Measurements from ENCODE around the gene BLOC1S3. TPM values are rescaled to one million over a fixed set of nuclear protein-coding genes. Genes with fewer than 3 reads are reported as not detected.

The BLOC1S3 gene, protein sequence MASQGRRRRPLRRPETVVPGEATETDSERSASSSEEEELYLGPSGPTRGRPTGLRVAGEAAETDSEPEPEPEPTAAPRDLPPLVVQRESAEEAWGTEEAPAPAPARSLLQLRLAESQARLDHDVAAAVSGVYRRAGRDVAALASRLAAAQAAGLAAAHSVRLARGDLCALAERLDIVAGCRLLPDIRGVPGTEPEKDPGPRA
- polyA plus RNA-seq (2013, experiment 1 of 2) = 3.2 TPM
- 4.2 TPM for polyA plus RNA-seq (2013, experiment 2 of 2)

DNA sequence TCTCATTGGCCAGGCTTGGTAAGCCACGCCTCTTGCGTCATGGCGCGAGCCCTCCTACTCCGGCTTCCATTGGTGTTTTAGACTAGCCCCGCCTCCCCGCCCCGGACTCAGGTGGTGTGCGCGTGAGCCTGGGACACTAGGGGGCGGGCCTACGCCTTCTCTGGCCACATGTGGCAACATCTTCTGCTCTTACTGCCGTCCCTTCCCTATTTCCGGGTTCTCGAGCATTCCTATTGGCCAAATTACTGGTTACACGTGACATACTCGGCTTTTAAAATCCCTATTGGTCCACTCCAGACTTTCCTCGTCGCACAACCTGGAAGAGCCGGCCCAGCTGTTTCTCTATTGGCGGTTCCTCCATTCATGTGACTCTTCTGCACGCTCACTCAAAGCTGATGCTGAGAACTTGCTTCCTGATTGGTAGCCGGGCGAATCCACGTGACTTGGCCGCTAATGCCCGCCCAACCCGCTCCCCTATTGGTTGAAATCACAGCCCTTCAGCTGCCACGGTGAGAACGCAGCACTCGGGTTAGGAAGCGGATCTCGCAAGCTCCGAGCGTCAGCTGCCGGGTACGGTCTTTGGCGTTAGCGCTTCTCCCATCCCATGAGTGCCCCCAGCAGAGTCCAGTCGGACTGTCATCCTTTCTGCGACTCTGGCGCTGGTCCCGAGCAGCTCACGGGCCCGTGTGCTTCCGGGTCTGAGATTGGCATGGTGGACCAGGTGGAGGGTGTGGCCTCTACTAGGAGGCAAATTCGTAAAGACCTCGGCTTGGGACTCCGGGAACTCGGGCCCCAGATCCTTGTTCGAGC lies at the start of gene BLOC1S3:
BLOC1S3 (plus strand) TSS at position 523 of the 810 bp plus-strand sequence. CDS start 513 bp downstream, outside the sequence.
- Histone ChIP-seq H3K27ac (ENCODE audit: low read depth, low read length) (peak within 1 kb of the TSS; percentile 69; the same call in 1 of the 2 replicates), H3K27me3 (ENCODE audit: insufficient read depth, low read length) (no peaks in the 10 kb centered on the region), H3K4me1 (ENCODE audit: insufficient read depth, low read length) (0 out of 2 replicates have a peak, but pooled peaks cover 6% of the 10 kb centered on the region), H3K9ac (ENCODE audit: low read depth, low read length) (peak within 1 kb of the TSS; percentile 79), H3K36me3 (ENCODE audit: insufficient read depth, low read length) (no peaks in the 10 kb centered on the region), H3K4me3 (ENCODE audit: low read length) (peak within 1 kb of the TSS; percentile 88), H3K9me3 (ENCODE audit: insufficient read depth, low read depth, low read length) (no peaks in the 10 kb centered on the region)
- WGBS = under 1% methylated on average over 51 of the region's 51 CpGs

DNA sequence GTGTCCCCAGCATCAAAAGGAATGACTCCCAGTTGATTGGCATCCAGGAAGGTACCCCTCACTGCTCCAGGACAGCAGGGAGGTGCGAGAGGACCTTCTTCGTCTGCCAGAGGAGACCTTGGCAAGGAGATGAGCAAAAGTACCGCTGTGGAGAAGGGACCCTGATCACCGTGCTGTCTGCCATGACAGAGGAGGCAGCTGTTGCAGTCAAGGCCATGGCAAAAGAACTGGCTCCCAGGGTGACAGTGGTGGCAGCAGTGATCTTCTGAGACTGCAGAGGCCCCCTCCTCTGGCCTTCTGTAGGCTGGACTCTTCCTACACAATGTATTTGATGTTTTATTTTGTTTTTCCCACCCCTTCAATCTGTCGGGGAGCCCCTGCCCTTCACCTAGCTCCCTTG lies 49.8 kb upstream of the BLOC1S3 start:
- peaks cover 6% of the 10 kb centered on the region; the same call in 1 of the 2 replicates for H3K4me1 ChIP-seq (ENCODE audit: insufficient read depth, low read length)
- no peaks in the 10 kb centered on the region for H3K9me3 ChIP-seq (ENCODE audit: insufficient read depth, low read depth, low read length)
- no peak overlapping the region for H3K27ac ChIP-seq (ENCODE audit: low read depth, low read length)
- H3K36me3 ChIP-seq (ENCODE audit: insufficient read depth, low read length) = no peaks in the 10 kb centered on the region
- no peak overlapping the region for H3K4me3 ChIP-seq (ENCODE audit: low read length)
- H3K9ac ChIP-seq (ENCODE audit: low read depth, low read length) = no peak overlapping the region
- 96% methylated on average over 5 of the region's 5 CpGs for WGBS
- H3K27me3 ChIP-seq (ENCODE audit: insufficient read depth, low read length) = no peaks in the 10 kb centered on the region

DNA sequence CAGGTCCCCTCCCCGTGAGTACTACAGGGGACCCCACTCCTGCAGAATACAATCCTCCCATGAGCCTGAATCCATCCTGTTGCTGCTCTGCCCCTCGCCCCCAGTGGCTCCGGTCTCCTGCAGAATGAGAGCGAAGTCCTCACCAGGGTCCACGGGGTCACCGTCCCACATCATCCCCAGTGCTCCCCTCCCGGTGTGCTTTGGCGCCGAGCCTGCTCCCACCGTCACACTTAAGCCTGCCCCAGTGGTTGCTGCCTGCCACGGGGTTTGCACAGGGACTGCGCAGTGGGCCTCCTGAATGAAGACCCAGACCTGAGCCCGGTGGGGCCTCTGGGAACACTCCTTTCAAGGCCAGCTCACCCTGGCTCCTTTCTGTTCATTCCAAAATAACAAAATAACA lies 48.3 kb upstream of the BLOC1S3 start:
- no peaks in the 10 kb centered on the region for H3K9me3 ChIP-seq (ENCODE audit: insufficient read depth, low read depth, low read length)
- H3K4me3 ChIP-seq (ENCODE audit: low read length) = no peak overlapping the region
- no peaks in the 10 kb centered on the region for H3K27me3 ChIP-seq (ENCODE audit: insufficient read depth, low read length)
- no peaks in the 10 kb centered on the region for H3K36me3 ChIP-seq (ENCODE audit: insufficient read depth, low read length)
- H3K27ac ChIP-seq (ENCODE audit: low read depth, low read length) = no peak overlapping the region
- H3K4me1 ChIP-seq (ENCODE audit: insufficient read depth, low read length) = peaks cover 6% of the 10 kb centered on the region; the same call in 1 of the 2 replicates
- no peak overlapping the region for H3K9ac ChIP-seq (ENCODE audit: low read depth, low read length)
- WGBS = 93% methylated on average over 13 of the region's 13 CpGs

DNA sequence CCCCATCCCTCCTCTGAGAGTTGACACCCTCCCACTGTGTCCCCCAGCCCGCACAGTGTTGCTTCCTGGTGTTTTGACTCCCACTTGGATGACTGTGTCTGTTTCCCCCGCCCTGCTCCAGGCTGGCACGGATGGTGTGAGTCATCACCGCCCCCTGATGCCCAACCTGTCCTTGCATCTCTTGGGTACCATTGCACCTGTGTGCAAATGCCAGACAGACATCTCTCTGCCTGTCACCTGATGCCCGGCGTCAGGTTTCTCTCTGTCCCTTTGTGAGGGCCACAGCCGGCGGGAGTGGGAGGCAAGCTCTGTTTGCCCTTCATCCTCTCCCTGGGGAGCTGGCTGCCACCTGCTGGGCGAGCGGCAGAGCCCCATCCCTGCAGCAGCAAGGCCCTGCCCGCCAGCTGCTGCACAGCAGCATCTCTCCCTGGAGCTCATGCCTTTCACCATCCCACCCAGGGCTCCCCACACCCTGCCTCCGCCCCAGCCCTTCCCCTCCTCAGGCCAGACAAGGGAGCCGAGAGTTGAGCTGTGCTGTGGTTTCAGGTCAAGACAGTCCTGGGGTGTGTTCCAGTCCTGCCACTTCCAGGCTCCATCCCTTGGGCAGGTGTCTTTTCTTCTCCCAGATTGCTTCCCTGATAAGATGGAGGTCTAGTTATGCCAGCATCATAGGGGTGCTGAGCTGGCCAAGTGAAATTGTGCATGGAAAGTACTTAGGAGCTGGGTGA lies 47.5 kb upstream of the BLOC1S3 start:
- WGBS = 64% methylated on average over 13 of the region's 13 CpGs
- peak overlapping the region; percentile 21; the same call in 1 of the 2 replicates for H3K9ac ChIP-seq (ENCODE audit: low read depth, low read length)

DNA sequence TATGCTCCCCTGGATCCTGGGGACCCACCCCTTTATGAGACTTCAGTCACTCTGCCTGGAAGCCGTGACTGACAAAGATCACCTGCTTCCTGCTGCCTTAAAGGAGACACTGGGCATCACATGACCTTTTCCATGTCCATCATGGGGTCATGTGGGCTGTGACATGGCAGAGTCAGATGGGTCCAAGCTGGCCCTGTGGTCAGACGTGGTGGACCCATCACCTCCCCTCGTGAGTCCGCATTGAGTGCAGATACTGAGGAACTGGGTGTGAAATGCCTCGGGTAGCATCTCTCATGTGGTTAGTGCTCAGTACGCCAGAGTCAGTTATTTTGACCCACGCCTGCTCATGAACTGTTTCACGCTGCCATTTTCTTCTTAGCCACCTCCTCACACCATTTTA lies 44.9 kb upstream of the BLOC1S3 start:
- H3K4me1 ChIP-seq (ENCODE audit: insufficient read depth, low read length) = peaks cover 17% of the 10 kb centered on the region
- WGBS = 96% methylated on average over 8 of the region's 8 CpGs
- H3K27me3 ChIP-seq (ENCODE audit: insufficient read depth, low read length) = no peaks in the 10 kb centered on the region
- H3K9ac ChIP-seq (ENCODE audit: low read depth, low read length) = no peak overlapping the region
- H3K4me3 ChIP-seq (ENCODE audit: low read length) = no peak overlapping the region
- H3K9me3 ChIP-seq (ENCODE audit: insufficient read depth, low read depth, low read length) = no peaks in the 10 kb centered on the region
- H3K27ac ChIP-seq (ENCODE audit: low read depth, low read length) = no peak overlapping the region
- H3K36me3 ChIP-seq (ENCODE audit: insufficient read depth, low read length) = no peaks in the 10 kb centered on the region

More for the DNA sequence above, 47.5 kb upstream of the BLOC1S3 start:
- H3K4me1 ChIP-seq (ENCODE audit: insufficient read depth, low read length) = peaks cover 8% of the 10 kb centered on the region
- H3K9me3 ChIP-seq (ENCODE audit: insufficient read depth, low read depth, low read length) = no peaks in the 10 kb centered on the region
- H3K36me3 ChIP-seq (ENCODE audit: insufficient read depth, low read length) = no peaks in the 10 kb centered on the region
- H3K27me3 ChIP-seq (ENCODE audit: insufficient read depth, low read length) = no peaks in the 10 kb centered on the region
- no peak overlapping the region for H3K4me3 ChIP-seq (ENCODE audit: low read length)
- H3K27ac ChIP-seq (ENCODE audit: low read depth, low read length) = no peak overlapping the region

DNA sequence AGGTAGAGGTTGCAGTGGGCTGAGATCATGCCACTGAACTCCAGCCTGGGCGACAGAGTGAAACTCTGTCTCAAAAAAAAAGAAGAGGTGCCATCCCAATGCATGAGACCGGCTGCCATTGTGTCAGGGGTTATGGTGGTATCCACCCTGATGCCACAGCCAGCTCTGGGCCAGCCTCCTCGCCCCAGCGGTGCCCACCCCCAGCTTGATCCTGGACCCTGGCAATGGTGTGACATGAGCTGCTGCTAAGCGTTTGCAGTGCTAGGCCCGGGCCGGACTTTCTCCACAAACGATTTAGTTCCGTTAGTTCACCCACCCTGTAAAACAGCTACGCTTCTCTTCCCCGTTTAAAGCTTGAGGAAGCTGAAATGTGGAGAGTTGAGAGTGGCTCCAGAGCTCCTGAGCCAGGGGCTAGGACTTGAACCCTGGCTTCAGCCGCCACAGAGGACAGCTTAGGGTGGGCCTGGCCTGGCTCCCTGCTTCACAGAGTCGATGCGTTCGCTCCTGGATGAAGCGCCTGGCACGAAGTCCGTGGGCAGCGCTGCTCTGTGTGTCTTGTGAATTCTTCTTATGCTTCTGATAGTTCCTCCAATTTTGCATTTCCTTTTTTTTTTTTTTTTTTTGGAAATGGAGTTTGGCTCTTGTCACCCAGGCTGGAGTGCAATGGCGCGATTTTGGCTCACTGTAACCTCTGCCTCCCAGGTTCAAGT lies 43.3 kb upstream of the BLOC1S3 start:
- Histone ChIP-seq H3K9me3 (ENCODE audit: insufficient read depth, low read depth, low read length) (no peaks in the 10 kb centered on the region), H3K4me1 (ENCODE audit: insufficient read depth, low read length) (peaks cover 17% of the 10 kb centered on the region), H3K36me3 (ENCODE audit: insufficient read depth, low read length) (no peaks in the 10 kb centered on the region), H3K9ac (ENCODE audit: low read depth, low read length) (no peak overlapping the region), H3K27me3 (ENCODE audit: insufficient read depth, low read length) (no peaks in the 10 kb centered on the region), H3K27ac (ENCODE audit: low read depth, low read length) (no peak overlapping the region), H3K4me3 (ENCODE audit: low read length) (no peak overlapping the region)
- 96% methylated on average over 21 of the region's 21 CpGs for WGBS

DNA sequence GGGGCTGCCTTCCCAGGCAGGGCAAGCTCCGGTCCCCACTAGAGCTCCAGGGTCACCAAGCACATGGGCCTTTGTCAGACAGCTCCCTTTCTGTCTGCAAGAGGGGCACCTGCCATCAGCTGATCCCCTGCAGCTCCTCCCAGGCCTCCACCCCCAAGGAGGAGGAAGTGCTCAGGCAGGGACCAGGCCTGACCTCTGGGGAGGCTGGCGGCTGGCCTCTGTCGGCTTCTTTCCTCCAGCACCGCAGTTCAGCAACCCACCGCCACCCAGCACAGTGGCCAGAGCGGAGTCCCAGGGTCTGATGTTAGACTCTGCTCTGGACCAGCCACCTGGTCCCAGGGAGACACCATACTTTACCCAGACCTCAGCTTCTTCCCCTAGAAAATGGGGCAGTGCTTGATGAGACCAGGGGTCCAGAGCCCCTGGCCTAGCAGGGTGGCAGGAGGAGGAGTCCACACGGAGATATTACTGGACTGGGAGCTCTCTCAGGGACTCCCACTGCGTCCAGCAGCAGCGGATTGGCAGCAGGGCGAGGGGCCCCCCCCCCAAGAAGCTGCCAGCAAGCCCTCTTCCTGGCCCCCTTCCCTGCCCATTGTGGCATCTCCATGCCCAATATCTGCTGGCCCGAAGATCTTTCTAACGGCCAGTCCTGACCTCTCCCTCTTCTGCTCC lies 41.9 kb upstream of the BLOC1S3 start:
- H3K36me3 ChIP-seq (ENCODE audit: insufficient read depth, low read length) = 0 out of 2 replicates have a peak, but pooled peaks cover 4% of the 10 kb centered on the region
- WGBS = 87% methylated on average over 12 of the region's 12 CpGs
- H3K4me3 ChIP-seq (ENCODE audit: low read length) = no peak overlapping the region
- H3K9ac ChIP-seq (ENCODE audit: low read depth, low read length) = peak overlapping the region; percentile 21; the same call in 1 of the 2 replicates
- H3K27ac ChIP-seq (ENCODE audit: low read depth, low read length) = peak overlapping the region; percentile 13; the same call in 1 of the 2 replicates
- H3K4me1 ChIP-seq (ENCODE audit: insufficient read depth, low read length) = peaks cover 11% of the 10 kb centered on the region
- H3K9me3 ChIP-seq (ENCODE audit: insufficient read depth, low read depth, low read length) = no peaks in the 10 kb centered on the region
- no peaks in the 10 kb centered on the region for H3K27me3 ChIP-seq (ENCODE audit: insufficient read depth, low read length)

DNA sequence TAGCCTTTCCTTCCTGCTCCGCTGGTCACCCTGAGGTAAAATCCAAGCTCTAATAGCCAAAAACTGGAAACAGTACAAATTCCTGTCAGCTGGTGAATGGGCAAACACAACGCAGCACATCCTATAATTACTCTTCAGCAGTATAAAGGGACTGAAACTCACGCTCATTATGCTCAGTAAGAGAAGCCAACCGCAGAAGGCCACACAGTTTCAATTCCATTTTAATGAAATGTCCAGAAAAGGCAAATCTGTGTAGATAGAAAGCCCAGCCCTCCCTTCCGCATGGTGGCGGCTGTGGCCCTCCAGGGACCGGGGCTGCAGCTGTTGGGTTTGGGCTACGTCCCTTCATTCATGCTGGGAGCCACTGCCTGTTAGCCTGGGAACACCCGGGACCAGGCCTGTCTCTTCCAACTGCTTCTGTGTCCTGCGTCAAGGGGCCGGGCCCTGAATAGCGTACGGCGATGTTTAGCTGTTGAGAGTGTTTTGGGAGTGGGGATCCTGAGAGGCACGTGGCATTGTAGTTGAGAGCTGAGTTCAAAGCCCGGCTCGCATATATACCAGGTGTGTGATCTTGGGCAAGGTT lies 41.3 kb upstream of the BLOC1S3 start:
- peaks cover 11% of the 10 kb centered on the region for H3K4me1 ChIP-seq (ENCODE audit: insufficient read depth, low read length)
- H3K9me3 ChIP-seq (ENCODE audit: insufficient read depth, low read depth, low read length) = no peaks in the 10 kb centered on the region
- H3K27ac ChIP-seq (ENCODE audit: low read depth, low read length) = no peak overlapping the region
- no peaks in the 10 kb centered on the region for H3K27me3 ChIP-seq (ENCODE audit: insufficient read depth, low read length)
- 0 out of 2 replicates have a peak overlapping the region, but pooled peaks have one; percentile 21 for H3K9ac ChIP-seq (ENCODE audit: low read depth, low read length)
- H3K4me3 ChIP-seq (ENCODE audit: low read length) = no peak overlapping the region
- 94% methylated on average over 17 of the region's 17 CpGs for WGBS
- H3K36me3 ChIP-seq (ENCODE audit: insufficient read depth, low read length) = peaks cover 9% of the 10 kb centered on the region; the same call in 1 of the 2 replicates

DNA sequence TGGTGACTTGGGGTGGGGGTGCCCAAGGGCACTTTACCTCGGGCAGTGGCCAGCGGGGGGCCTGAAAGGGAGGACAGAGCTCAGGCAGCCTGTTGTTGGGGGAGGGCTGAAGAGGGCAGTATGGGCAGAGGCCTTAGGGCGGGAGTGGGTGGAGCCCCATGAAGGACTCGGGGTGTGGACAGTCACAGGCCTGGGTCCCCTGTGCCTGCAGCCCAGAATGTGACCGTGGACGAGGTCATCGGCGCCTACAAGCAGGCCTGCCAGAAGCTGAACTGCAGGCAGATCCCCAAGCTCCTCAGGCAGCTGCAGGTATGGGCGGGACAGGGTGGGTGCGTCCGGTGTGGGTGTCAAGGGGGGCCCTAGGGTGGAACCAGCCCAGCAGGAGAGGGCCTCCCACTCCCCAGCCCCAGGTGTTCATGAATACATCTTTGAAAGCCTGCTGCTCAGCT lies 40.3 kb upstream of the BLOC1S3 start:
- Histone ChIP-seq H3K4me3 (ENCODE audit: low read length) (no peak overlapping the region), H3K36me3 (ENCODE audit: insufficient read depth, low read length) (peaks cover 18% of the 10 kb centered on the region; the same call in 1 of the 2 replicates), H3K4me1 (ENCODE audit: insufficient read depth, low read length) (peaks cover 11% of the 10 kb centered on the region), H3K27ac (ENCODE audit: low read depth, low read length) (no peak overlapping the region), H3K9me3 (ENCODE audit: insufficient read depth, low read depth, low read length) (no peaks in the 10 kb centered on the region), H3K27me3 (ENCODE audit: insufficient read depth, low read length) (no peaks in the 10 kb centered on the region), H3K9ac (ENCODE audit: low read depth, low read length) (no peak overlapping the region)
- 89% methylated on average over 11 of the region's 11 CpGs for WGBS
